ENCODE data around the gene GIT2.
A peak's percentile ranks its signal among the peaks of the same experiment; 100 is the strongest.
"Not testable (repeated sequence)": the region's sequence is repeated elsewhere in the genome, so short reads cannot be mapped to it uniquely, and the experiment has no call there.

The GIT2 gene

GRCh38 chr12:109914461-109914860, 81.7 kb downstream of the GIT2 start:
- Histone ChIP-seq H3K36me3 (ENCODE audit: insufficient read depth, low read length) (peaks cover 78% of the 10 kb centered on the region), H3K27me3 (ENCODE audit: control insufficient read depth in 1 of 2, insufficient read depth in 2 of 2, low read length in 2 of 2) (no peaks in the 10 kb centered on the region), H3K9me3 (ENCODE audit: low read length) (no peaks in the 10 kb centered on the region), H3K9ac (ENCODE audit: low read length) (no peak overlapping the region), H3K27ac (ENCODE audit: low read depth, low read length) (no peak overlapping the region), H3K4me1 (ENCODE audit: insufficient read depth, low read length) (no peaks in the 10 kb centered on the region), H3K4me3 (ENCODE audit: low read depth in 1 of 2, low read length in 2 of 2) (no peak overlapping the region)

DNA sequence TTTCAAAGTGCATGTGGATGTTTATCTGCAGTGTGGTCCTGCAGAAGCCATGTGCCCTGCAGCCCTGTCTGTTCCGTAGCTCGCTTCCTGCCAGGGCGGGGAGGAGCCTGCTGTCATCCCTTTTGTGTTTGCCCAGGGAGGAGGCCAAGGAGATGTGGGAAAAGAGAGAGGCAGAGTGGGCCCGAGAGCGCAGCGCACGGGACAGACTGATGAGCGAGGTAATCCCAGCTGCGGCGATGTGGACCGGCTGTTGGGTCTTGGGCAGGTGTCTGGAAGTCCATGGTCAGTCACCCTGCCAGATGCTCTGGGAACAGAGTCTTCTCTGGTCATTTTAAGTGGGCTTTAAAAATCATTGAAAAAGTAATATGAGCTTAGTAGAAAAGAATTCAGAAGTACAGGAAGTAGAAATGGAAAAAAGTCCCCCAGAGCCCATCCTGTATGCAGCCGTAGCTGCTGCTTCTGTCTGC, 83.3 kb downstream of the GIT2 start:
- no peak overlapping the region for H3K27ac ChIP-seq (ENCODE audit: low read depth, low read length)
- H3K9me3 ChIP-seq (ENCODE audit: low read length): no peaks in the 10 kb centered on the region
- peaks cover 81% of the 10 kb centered on the region for H3K36me3 ChIP-seq (ENCODE audit: insufficient read depth, low read length)
- no peaks in the 10 kb centered on the region for H3K27me3 ChIP-seq (ENCODE audit: control insufficient read depth in 1 of 2, insufficient read depth in 2 of 2, low read length in 2 of 2)
- H3K4me3 ChIP-seq (ENCODE audit: low read depth in 1 of 2, low read length in 2 of 2): no peak overlapping the region
- no peaks in the 10 kb centered on the region for H3K4me1 ChIP-seq (ENCODE audit: insufficient read depth, low read length)
- no peak overlapping the region for H3K9ac ChIP-seq (ENCODE audit: low read length)

GRCh38 chr12:109910969-109911348, 85.2 kb downstream of the GIT2 start:
- Histone ChIP-seq H3K9me3 (ENCODE audit: low read length) (no peaks in the 10 kb centered on the region), H3K9ac (ENCODE audit: low read length) (no peak overlapping the region), H3K4me1 (ENCODE audit: insufficient read depth, low read length) (no peaks in the 10 kb centered on the region), H3K27me3 (ENCODE audit: control insufficient read depth in 1 of 2, insufficient read depth in 2 of 2, low read length in 2 of 2) (no peaks in the 10 kb centered on the region), H3K27ac (ENCODE audit: low read depth, low read length) (no peak overlapping the region), H3K36me3 (ENCODE audit: insufficient read depth, low read length) (peaks cover 83% of the 10 kb centered on the region), H3K4me3 (ENCODE audit: low read depth in 1 of 2, low read length in 2 of 2) (no peak overlapping the region)

- no peak overlapping the region for H3K4me3 ChIP-seq (ENCODE audit: low read depth in 1 of 2, low read length in 2 of 2)
- no peak overlapping the region for H3K9ac ChIP-seq (ENCODE audit: low read length)
- peaks cover 83% of the 10 kb centered on the region for H3K36me3 ChIP-seq (ENCODE audit: insufficient read depth, low read length)
- no peaks in the 10 kb centered on the region for H3K4me1 ChIP-seq (ENCODE audit: insufficient read depth, low read length)
- H3K9me3 ChIP-seq (ENCODE audit: low read length): no peaks in the 10 kb centered on the region
- no peaks in the 10 kb centered on the region for H3K27me3 ChIP-seq (ENCODE audit: control insufficient read depth in 1 of 2, insufficient read depth in 2 of 2, low read length in 2 of 2)
- no peak overlapping the region for H3K27ac ChIP-seq (ENCODE audit: low read depth, low read length)
Observed at GRCh38 chr12:109910254-109910968, 85.8 kb downstream of the GIT2 start.

GRCh38 chr12:109905301-109905700, 90.9 kb downstream of the GIT2 start:
- Histone ChIP-seq H3K36me3 (ENCODE audit: insufficient read depth, low read length) (peaks cover 61% of the 10 kb centered on the region), H3K4me1 (ENCODE audit: insufficient read depth, low read length) (peaks cover 12% of the 10 kb centered on the region), H3K9ac (ENCODE audit: low read length) (no peak overlapping the region), H3K4me3 (ENCODE audit: low read depth in 1 of 2, low read length in 2 of 2) (no peak overlapping the region), H3K27ac (ENCODE audit: low read depth, low read length) (no peak overlapping the region), H3K9me3 (ENCODE audit: low read length) (no peaks in the 10 kb centered on the region), H3K27me3 (ENCODE audit: control insufficient read depth in 1 of 2, insufficient read depth in 2 of 2, low read length in 2 of 2) (no peaks in the 10 kb centered on the region)

GRCh38 chr12:109902891-109903418, 93.2 kb downstream of the GIT2 start:
- no peak overlapping the region for H3K4me3 ChIP-seq (ENCODE audit: low read depth in 1 of 2, low read length in 2 of 2)
- no peak overlapping the region for H3K9ac ChIP-seq (ENCODE audit: low read length)
- H3K36me3 ChIP-seq (ENCODE audit: insufficient read depth, low read length): peaks cover 47% of the 10 kb centered on the region
- H3K27me3 ChIP-seq (ENCODE audit: control insufficient read depth in 1 of 2, insufficient read depth in 2 of 2, low read length in 2 of 2): no peaks in the 10 kb centered on the region
- H3K4me1 ChIP-seq (ENCODE audit: insufficient read depth, low read length): peaks cover 12% of the 10 kb centered on the region
- no peaks in the 10 kb centered on the region for H3K9me3 ChIP-seq (ENCODE audit: low read length)
- no peak overlapping the region for H3K27ac ChIP-seq (ENCODE audit: low read depth, low read length)

GRCh38 chr12:109900752-109901580, 95.2 kb downstream of the GIT2 start:
- Histone ChIP-seq H3K4me1 (ENCODE audit: insufficient read depth, low read length) (peaks cover 12% of the 10 kb centered on the region), H3K27ac (ENCODE audit: low read depth, low read length) (peak overlapping the region; percentile 87), H3K4me3 (ENCODE audit: low read depth in 1 of 2, low read length in 2 of 2) (peak overlapping the region; percentile 72 to 81), H3K27me3 (ENCODE audit: control insufficient read depth in 1 of 2, insufficient read depth in 2 of 2, low read length in 2 of 2) (no peaks in the 10 kb centered on the region), H3K9ac (ENCODE audit: low read length) (peak overlapping the region; percentile 50), H3K9me3 (ENCODE audit: low read length) (no peaks in the 10 kb centered on the region), H3K36me3 (ENCODE audit: insufficient read depth, low read length) (peaks cover 28% of the 10 kb centered on the region)

- H3K9ac ChIP-seq (ENCODE audit: low read length): peak within 1 kb of the TSS; percentile 50
- H3K9me3 ChIP-seq (ENCODE audit: low read length): no peaks in the 10 kb centered on the region
- H3K4me1 ChIP-seq (ENCODE audit: insufficient read depth, low read length): peaks cover 12% of the 10 kb centered on the region
- H3K36me3 ChIP-seq (ENCODE audit: insufficient read depth, low read length): peaks cover 20% of the 10 kb centered on the region
- H3K27me3 ChIP-seq (ENCODE audit: control insufficient read depth in 1 of 2, insufficient read depth in 2 of 2, low read length in 2 of 2): no peaks in the 10 kb centered on the region
- peak within 1 kb of the TSS; percentile 87 for H3K27ac ChIP-seq (ENCODE audit: low read depth, low read length)
- peak within 1 kb of the TSS; percentile 72 to 81 for H3K4me3 ChIP-seq (ENCODE audit: low read depth in 1 of 2, low read length in 2 of 2)
Observed at GRCh38 chr12:109899783-109900751, 96.1 kb downstream of the GIT2 start, which contains the start of gene TCHP. TCHP (plus strand) TSS chr12:109900274; CDS start chr12:109903027, 2,753 bp downstream.

GRCh38 chr12:109899345-109899744, 96.8 kb downstream of the GIT2 start:
- H3K27ac ChIP-seq (ENCODE audit: low read depth, low read length); H3K9me3 ChIP-seq (ENCODE audit: low read length); H3K27me3 ChIP-seq (ENCODE audit: control insufficient read depth in 1 of 2, insufficient read depth in 2 of 2, low read length in 2 of 2): not testable (repeated sequence)
- H3K4me3 ChIP-seq (ENCODE audit: low read depth in 1 of 2, low read length in 2 of 2): peak overlapping the region; percentile 72 to 81
- H3K4me1 ChIP-seq (ENCODE audit: insufficient read depth, low read length): peaks cover 12% of the 10 kb centered on the region
- peak overlapping the region; percentile 50 for H3K9ac ChIP-seq (ENCODE audit: low read length)
- H3K36me3 ChIP-seq (ENCODE audit: insufficient read depth, low read length): peaks cover 13% of the 10 kb centered on the region

DNA sequence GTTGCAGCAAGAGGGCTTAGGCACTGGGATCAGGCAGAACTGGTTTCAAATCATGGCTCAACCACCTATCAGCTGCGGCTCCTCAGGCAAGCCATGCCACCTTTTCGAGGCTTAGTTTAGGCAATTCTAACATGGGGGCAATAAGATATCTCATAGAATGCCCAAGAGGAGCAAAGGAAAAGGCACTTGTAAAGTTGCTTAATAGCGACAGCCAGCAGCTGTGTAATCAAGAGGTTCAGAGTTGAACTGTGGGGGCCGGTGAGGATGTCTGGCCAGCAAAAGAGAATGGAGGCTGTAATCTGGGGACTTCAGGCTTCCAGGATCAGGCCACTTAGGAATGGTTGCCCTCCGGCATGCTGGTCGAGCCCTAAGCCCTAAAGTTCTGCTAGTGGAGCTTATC, 99.1 kb downstream of the GIT2 start:
- H3K4me3 ChIP-seq (ENCODE audit: low read depth in 1 of 2, low read length in 2 of 2): no peak overlapping the region
- H3K4me1 ChIP-seq (ENCODE audit: insufficient read depth, low read length): peaks cover 12% of the 10 kb centered on the region
- no peaks in the 10 kb centered on the region for H3K27me3 ChIP-seq (ENCODE audit: control insufficient read depth in 1 of 2, insufficient read depth in 2 of 2, low read length in 2 of 2)
- no peaks in the 10 kb centered on the region for H3K9me3 ChIP-seq (ENCODE audit: low read length)
- H3K36me3 ChIP-seq (ENCODE audit: insufficient read depth, low read length): no peaks in the 10 kb centered on the region
- no peak overlapping the region for H3K9ac ChIP-seq (ENCODE audit: low read length)
- no peak overlapping the region for H3K27ac ChIP-seq (ENCODE audit: low read depth, low read length)
